ENCODE results near the gene TUBGCP4. TPM values are rescaled to one million over a fixed set of nuclear protein-coding genes. Genes with fewer than 3 reads are reported as not detected.

The TUBGCP4 gene
- total and polyA plus RNA-seq, 3 donors from 2014 or later: 13.3 to 20.5 (median 18.0) TPM

- TF ChIP-seq POLR2A (IDR thresholded peaks at IDR 0.05): no peak
- TF ChIP-seq CTCF (IDR thresholded peaks at IDR 0.05): no peak
- H3K27ac ChIP-seq: no peak overlapping the region
- no peak for DNase-seq
- no peaks in the 10 kb centered on the region for H3K4me1 ChIP-seq
- H3K36me3 ChIP-seq (ENCODE audit: low read depth, missing control alignments): no peaks in the 10 kb centered on the region
- no peaks in the 10 kb centered on the region for H3K9me3 ChIP-seq
- H3K27me3 ChIP-seq: no peaks in the 10 kb centered on the region
- intact Hi-C loops (cut with DNase I; ENCODE audit: low total_unique reads): no loop called here
- WGBS, 2 donors: 93 to 94% methylated on average over 3 of the region's 3 CpGs
- no peak overlapping the region for H3K4me3 ChIP-seq
These were observed 52.9 kb downstream of the TUBGCP4 start for GRCh38 chr15:43423793-43424192.

GRCh38 chr15:43429687-43430086 is 58.8 kb downstream of the TUBGCP4 start:
- no peak for DNase-seq
- Histone ChIP-seq H3K27ac (no peak overlapping the region), H3K36me3 (ENCODE audit: low read depth, missing control alignments) (no peaks in the 10 kb centered on the region), H3K4me3 (no peak overlapping the region), H3K9me3 (no peaks in the 10 kb centered on the region), H3K4me1 (no peaks in the 10 kb centered on the region), H3K27me3 (no peaks in the 10 kb centered on the region)
- TF ChIP-seq POLR2A (IDR thresholded peaks at IDR 0.05) (no peak), CTCF (IDR thresholded peaks at IDR 0.05) (no peak)
- WGBS, 2 donors: 61 to 70% methylated on average over 3 of the region's 3 CpGs
- intact Hi-C loops (cut with DNase I; ENCODE audit: low total_unique reads): no loop called here

- TF ChIP-seq CTCF (IDR thresholded peaks at IDR 0.05): no peak
- no peaks in the 10 kb centered on the region for H3K9me3 ChIP-seq
- no peaks in the 10 kb centered on the region for H3K4me1 ChIP-seq
- H3K36me3 ChIP-seq (ENCODE audit: low read depth, missing control alignments): no peaks in the 10 kb centered on the region
- no peaks in the 10 kb centered on the region for H3K27me3 ChIP-seq
- H3K4me3 ChIP-seq: no peak overlapping the region
- DNase-seq: no peak
- WGBS, 2 donors: 90 to 91% methylated on average over 4 of the region's 4 CpGs
- H3K27ac ChIP-seq: no peak overlapping the region
- intact Hi-C loops (cut with DNase I; ENCODE audit: low total_unique reads): no loop called here
These were observed 62.3 kb downstream of the TUBGCP4 start for GRCh38 chr15:43433165-43433564.

- TF ChIP-seq POLR2A (IDR thresholded peaks at IDR 0.05): no peak
- no peak for TF ChIP-seq CTCF (IDR thresholded peaks at IDR 0.05)
- Histone ChIP-seq H3K27ac (no peak overlapping the region), H3K36me3 (ENCODE audit: low read depth, missing control alignments) (no peaks in the 10 kb centered on the region), H3K4me3 (no peak overlapping the region), H3K4me1 (no peaks in the 10 kb centered on the region), H3K27me3 (no peaks in the 10 kb centered on the region), H3K9me3 (no peaks in the 10 kb centered on the region)
- DNase-seq: no peak
- intact Hi-C loops (cut with DNase I; ENCODE audit: low total_unique reads): no loop called here
- WGBS, 2 donors: 82 to 86% methylated on average over 3 of the region's 3 CpGs
These were observed 62.9 kb downstream of the TUBGCP4 start for GRCh38 chr15:43433661-43434303.

- intact Hi-C loops (cut with DNase I; ENCODE audit: low total_unique reads): no loop called here
- Histone ChIP-seq H3K9me3 (no peaks in the 10 kb centered on the region), H3K4me3 (no peak overlapping the region), H3K27me3 (no peaks in the 10 kb centered on the region), H3K36me3 (ENCODE audit: low read depth, missing control alignments) (no peaks in the 10 kb centered on the region), H3K4me1 (no peaks in the 10 kb centered on the region), H3K27ac (no peak overlapping the region)
- DNase-seq: no peak
- TF ChIP-seq CTCF (IDR thresholded peaks at IDR 0.05) (no peak), POLR2A (IDR thresholded peaks at IDR 0.05) (no peak)
These were observed 63.5 kb downstream of the TUBGCP4 start for GRCh38 chr15:43434446-43434845.

All from testis (tissue), 3 donors.